Heart left ventricle (tissue), 16 donors: ENCODE results near the gene AAK1. TPM values are rescaled to one million over a fixed set of nuclear protein-coding genes. Genes with fewer than 3 reads are reported as not detected.

Experiments used
- ATAC-seq, 4 donors: fragments of 200-7000 bp; cut with Tn5 transposase; one replicate each; pipeline ENCODE4 v1.9.1; 2020 to 2022; ENCODE audit warnings: moderate library complexity in 4 of 4, mild to moderate bottlenecking in 3 of 4, moderate number of reproducible peaks in 1 of 4
- DNase-seq, 5 donors: peaks; one replicate each; pipeline ENCODE4 v3.0.0-alpha.2; 2020
- H3K27ac ChIP-seq, 12 donors: fragments of 200-600 bp; sonication (generic) in 4 of 12; one replicate each; pipeline versions ENCODE4 v1.5.0 to v1.8.0; 2016 to 2022; ENCODE audit warnings: mild to moderate bottlenecking in 2 of 12
- H3K27me3 ChIP-seq, 9 donors: fragments of 200-600 bp; sonication (generic) in 2 of 9; one replicate each; pipeline versions ENCODE4 v1.5.1 to v1.8.0; 2016 to 2022; ENCODE audit warnings: mild to moderate bottlenecking in 3 of 9
- H3K36me3 ChIP-seq, 9 donors: fragments of 200-600 bp; sonication (generic) in 2 of 9; one replicate each; pipeline versions ENCODE4 v1.5.0 to v1.8.0; 2018 to 2022; ENCODE audit warnings: mild to moderate bottlenecking in 2 of 9
- H3K4me1 ChIP-seq, 12 donors: fragments of 200-600 bp; sonication (generic) in 4 of 12; one replicate each; pipeline versions ENCODE4 v1.5.0 to v1.8.0; 2016 to 2022; ENCODE audit warnings: mild to moderate bottlenecking in 3 of 12
- H3K4me3 ChIP-seq, 12 donors: fragments of 200-600 bp; sonication (generic) in 4 of 12; one replicate each; pipeline versions ENCODE4 v1.5.0 to v1.8.0; 2017 to 2022; ENCODE audit warnings: mild to moderate bottlenecking in 9 of 12, moderate library complexity in 4 of 12
- H3K9me3 ChIP-seq, 12 donors: fragments of 200-600 bp; sonication (generic) in 4 of 12; one replicate each; pipeline versions ENCODE4 v1.5.0 to v1.8.0; 2016 to 2022; ENCODE audit warnings: mild to moderate bottlenecking in 1 of 12
- POLR2A ChIP-seq, 2 donors: fragments of 450-650 bp; IDR thresholded peaks; one replicate each; pipeline ENCODE4 v1.6.1; 2017; ENCODE audit warnings: antibody characterized with exemption in 2 of 2, mild to moderate bottlenecking in 2 of 2, moderate library complexity in 2 of 2
- whole genome bisulfite sequencing, 4 donors: extraction: QIAGEN DNeasy Blood & Tissue Kit in 2 of 4; methylation state at CpG; one replicate each; pipeline versions ENCODE4 v1.1.5 to v1.1.7; 2013 to 2018; 5-methylcytosine and 5-hydroxymethylcytosine counted together
- intact Hi-C, 10 donors: fragments of 100-400 bp; cut with DNase I; formaldehyde crosslinking; loops; one replicate each; pipeline versions ENCODE4 v1.11.1 to v1.14.2; 2022
- polyA plus RNA-seq, 2 donors: library from polyadenylated mRNA; stranded (reverse); fragments of 200-250 nt; gene quantifications; one replicate each; pipeline ENCODE4 v1.2.3, GENCODE V29; 2013
- total RNA-seq, 9 donors: library from RNA; depleted of rRNA in 2 of 9; stranded (reverse); fragments of >200 nt in 2 of 9; fragmentation: NEBNext Ultra II Directional in 3 of 9; extraction: Animal tissue kit (Norgen Biotek cat#: 25700) in 3 of 9; gene quantifications; one replicate each; pipeline versions ENCODE4 v1.1.0 to v1.2.4, GENCODE V29; 2016 to 2023
- TF ChIP-seq, protein P1 (sequence below), 12 donors: fragments of 200-600 bp; sonication (generic) in 4 of 12; IDR thresholded peaks; one replicate each; pipeline versions ENCODE4 v1.5.0 to v1.8.0; 2018 to 2022; ENCODE audit warnings: antibody characterized with exemption in 12 of 12, mild to moderate bottlenecking in 5 of 12
- donor health status: ischemic (EF 13 %, LVEDD 7.1; RV severe dilation, severe dysfunction).
- donor health status: healthy with polysubstance abuse.
- donor health status: DM: no; HTN: yes; CAD: no.
- donor health status: DM: no; HTN: no; CAD: no.
- donor health status: ischemic (EF 25% LVEDD 6.9; RV normal size, moderate dysfunction).
- donor health status: ischemic (EF 25% LVEDD 5.7; RV mildly dilated, moderate dysfunction).
- donor health status: healthy.
- donor health status: DM: yes; HTN: yes; CAD: no.
- donor health status: ischemic (EF 35%, LVEDD 5.7; RV mildly dilated, moderate dysfunction).
- donor health status: nonischemic (EF 11% LVEDD 7.7; RV severe dilation, severe dysfunction).
- donor health status: DM: yes; HTN: yes; CAD: no.
- donor health status: PGD.
- donor health status: ischemic (EF 29% LVEDD 5.4; RV normal size, mild dysfunction).
- donor health status: nonischemic (EF 23%, LVEDD 6.1; RV moderate dilation, normal function).

Gene AAK1
- total and polyA plus RNA-seq, 11 donors: 34.4 to 167 (median 122) TPM

DNA sequence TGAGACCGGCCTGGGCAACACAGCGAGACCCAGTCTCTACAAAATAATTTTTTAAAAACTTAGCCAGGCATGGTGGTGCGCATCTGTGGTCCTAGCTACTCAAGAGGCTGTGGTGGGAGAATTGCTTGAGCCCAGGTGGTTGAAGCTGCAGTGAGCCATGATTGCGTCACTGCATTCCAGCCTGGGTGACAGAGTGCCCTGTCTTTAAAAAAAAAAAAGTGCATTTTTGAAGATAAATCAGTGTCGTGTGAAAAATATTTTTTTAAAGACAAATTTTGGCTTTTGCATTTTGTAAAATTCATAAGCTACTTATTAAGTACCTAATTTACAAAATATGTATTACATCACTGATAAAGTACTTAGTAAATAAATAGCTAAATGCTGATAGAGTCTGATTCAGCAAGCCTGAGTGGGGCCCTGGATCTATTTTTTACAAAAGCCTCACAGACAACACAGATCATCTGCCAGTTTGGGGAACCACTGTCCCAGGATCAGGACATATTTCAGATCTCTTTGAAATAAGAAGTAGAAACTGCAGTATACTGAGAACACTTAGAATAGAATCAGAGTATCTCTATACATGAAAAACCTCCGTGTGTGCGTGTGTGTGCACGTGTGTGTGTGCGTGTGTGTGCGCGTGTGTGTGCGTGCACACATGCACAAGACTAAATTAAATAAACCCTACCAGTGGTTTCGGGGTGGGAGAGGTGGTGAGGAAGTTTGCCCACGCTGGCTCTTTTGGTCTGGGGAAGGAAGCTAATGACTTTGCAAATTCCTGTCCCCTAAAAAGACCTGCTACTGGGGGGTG, 61.6 kb downstream of the AAK1 start:
- intact Hi-C loops: loop anchor here in 1 of 10 donors (5.0 kb wide), 1 partner anchor 60 kb away; the partner anchor contains the start of gene AAK1
- no peak for TF ChIP-seq POLR2A (IDR thresholded peaks at IDR 0.05)
- TF ChIP-seq, protein P1, sequence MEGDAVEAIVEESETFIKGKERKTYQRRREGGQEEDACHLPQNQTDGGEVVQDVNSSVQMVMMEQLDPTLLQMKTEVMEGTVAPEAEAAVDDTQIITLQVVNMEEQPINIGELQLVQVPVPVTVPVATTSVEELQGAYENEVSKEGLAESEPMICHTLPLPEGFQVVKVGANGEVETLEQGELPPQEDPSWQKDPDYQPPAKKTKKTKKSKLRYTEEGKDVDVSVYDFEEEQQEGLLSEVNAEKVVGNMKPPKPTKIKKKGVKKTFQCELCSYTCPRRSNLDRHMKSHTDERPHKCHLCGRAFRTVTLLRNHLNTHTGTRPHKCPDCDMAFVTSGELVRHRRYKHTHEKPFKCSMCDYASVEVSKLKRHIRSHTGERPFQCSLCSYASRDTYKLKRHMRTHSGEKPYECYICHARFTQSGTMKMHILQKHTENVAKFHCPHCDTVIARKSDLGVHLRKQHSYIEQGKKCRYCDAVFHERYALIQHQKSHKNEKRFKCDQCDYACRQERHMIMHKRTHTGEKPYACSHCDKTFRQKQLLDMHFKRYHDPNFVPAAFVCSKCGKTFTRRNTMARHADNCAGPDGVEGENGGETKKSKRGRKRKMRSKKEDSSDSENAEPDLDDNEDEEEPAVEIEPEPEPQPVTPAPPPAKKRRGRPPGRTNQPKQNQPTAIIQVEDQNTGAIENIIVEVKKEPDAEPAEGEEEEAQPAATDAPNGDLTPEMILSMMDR (IDR thresholded peaks at IDR 0.05): no peak
- Histone ChIP-seq H3K9me3 (no peaks in the 10 kb centered on the region), H3K4me3 (peak overlapping the region in 10 of 12 donors; percentile 9 to 46 (median 39)), H3K4me1 (peaks cover 5 to 96% (median 64%) of the 10 kb centered on the region in 12 donors), H3K36me3 (no peaks in the 10 kb centered on the region), H3K27me3 (no peaks in the 10 kb centered on the region), H3K27ac (peak overlapping the region; percentile 38 to 84 (median 74))
- DNase-seq: peak in 2 of 5 donors; percentile 20 to 43
- ATAC-seq: peak in 2 of 4 donors; percentile 13 to 15
- 41 to 58% (median 49%) methylated on average over 14 of the region's 14 CpGs for WGBS, 4 donors

DNA sequence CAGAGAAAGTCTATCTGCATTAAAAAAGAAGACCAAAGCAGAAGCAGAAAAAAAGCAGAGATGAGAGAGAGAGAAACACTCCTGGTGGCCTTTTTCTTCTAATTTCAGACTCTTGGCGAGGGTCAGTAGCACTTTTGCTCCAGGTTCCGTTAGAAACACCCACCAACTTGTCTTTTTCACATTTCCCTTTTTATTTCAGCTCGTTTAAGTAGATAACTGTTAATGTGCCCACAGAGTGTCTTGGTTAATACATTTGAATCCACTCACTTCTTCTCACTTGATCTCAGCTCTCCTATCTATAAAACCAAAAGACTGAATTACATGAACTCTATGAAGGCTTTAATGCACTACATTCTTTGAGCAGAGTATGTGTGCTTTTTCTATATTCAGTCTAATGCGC, 63.1 kb downstream of the AAK1 start:
- no peak for ATAC-seq
- intact Hi-C loops: loop anchor here in 1 of 10 donors (5.0 kb wide), 1 partner anchor 62 kb away; the partner anchor contains the start of gene AAK1
- DNase-seq: no peak
- Histone ChIP-seq H3K9me3 (no peaks in the 10 kb centered on the region), H3K27me3 (no peaks in the 10 kb centered on the region), H3K36me3 (no peaks in the 10 kb centered on the region), H3K4me3 (no peak overlapping the region), H3K27ac (peak overlapping the region in 6 of 12 donors; percentile 2 to 84 (median 78)), H3K4me1 (peaks cover 5 to 97% (median 68%) of the 10 kb centered on the region in 12 donors)
- no peak for TF ChIP-seq POLR2A (IDR thresholded peaks at IDR 0.05)
- TF ChIP-seq, protein P1 (IDR thresholded peaks at IDR 0.05): no peak
- 77 to 81% (median 80%) methylated on average over 4 of the region's 4 CpGs for WGBS, 4 donors

DNA sequence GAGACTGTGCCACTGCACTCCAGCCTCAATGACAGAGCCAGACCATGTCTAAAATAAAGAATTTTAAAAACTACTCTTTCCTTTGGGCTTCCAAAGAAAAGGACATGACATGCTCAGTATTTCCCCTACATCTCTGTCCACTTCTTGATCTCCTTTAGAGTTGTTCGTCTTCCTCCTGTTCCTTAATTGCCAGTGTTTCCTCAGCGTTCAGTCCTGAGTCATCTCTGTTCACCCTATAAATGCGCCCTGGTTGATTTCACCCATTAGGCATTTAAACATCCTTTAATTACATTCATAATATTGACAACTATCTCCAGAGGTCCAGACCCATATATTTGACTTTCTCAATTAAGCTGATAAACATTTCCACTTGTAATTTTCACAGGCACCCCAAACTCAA, 64.0 kb downstream of the AAK1 start:
- TF ChIP-seq POLR2A (IDR thresholded peaks at IDR 0.05): no peak
- TF ChIP-seq, protein P1 (IDR thresholded peaks at IDR 0.05): no peak
- DNase-seq (no peak), ATAC-seq (no peak)
- no peak overlapping the region for H3K4me3 ChIP-seq
- H3K9me3 ChIP-seq: no peaks in the 10 kb centered on the region
- no peaks in the 10 kb centered on the region for H3K27me3 ChIP-seq
- H3K27ac ChIP-seq: peak overlapping the region in 4 of 12 donors; percentile 7 to 78 (median 16)
- intact Hi-C loops: loop anchor here in 1 of 10 donors (10.0 kb wide), 1 partner anchor 45 kb away; no protein-coding TSS in a partner anchor
- H3K4me1 ChIP-seq: peaks cover 5 to 95% (median 67%) of the 10 kb centered on the region in 12 donors
- 86 to 89% (median 89%) methylated on average over 3 of the region's 3 CpGs for WGBS, 4 donors
- no peaks in the 10 kb centered on the region for H3K36me3 ChIP-seq

DNA sequence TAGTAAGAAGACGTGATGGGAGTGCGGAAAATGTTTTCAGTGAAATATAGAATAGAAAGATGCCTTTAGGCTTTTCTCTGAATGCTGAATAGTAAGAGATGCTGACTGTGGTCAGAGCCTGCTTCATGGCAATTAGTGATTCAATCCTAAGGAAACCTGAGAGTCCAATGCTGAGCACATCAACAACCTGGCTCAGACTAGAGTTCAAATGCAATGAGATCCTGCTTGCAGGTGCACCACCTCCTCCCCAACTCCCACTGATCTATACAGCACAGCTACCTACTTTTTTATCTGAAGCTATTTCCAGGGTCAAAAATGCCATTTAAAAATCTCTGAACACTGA, 65.4 kb downstream of the AAK1 start:
- no peak for ATAC-seq
- Histone ChIP-seq H3K4me3 (no peak overlapping the region), H3K27ac (peak overlapping the region in 10 of 12 donors; percentile 2 to 64 (median 56)), H3K9me3 (no peaks in the 10 kb centered on the region), H3K4me1 (peaks cover 0 to 88% (median 55%) of the 10 kb centered on the region in 12 donors), H3K27me3 (no peaks in the 10 kb centered on the region), H3K36me3 (no peaks in the 10 kb centered on the region)
- WGBS, 4 donors: 81 to 91% (median 91%) methylated on average over 2 of the region's 2 CpGs
- no peak for DNase-seq
- TF ChIP-seq POLR2A (IDR thresholded peaks at IDR 0.05): no peak
- TF ChIP-seq, protein P1 (IDR thresholded peaks at IDR 0.05): no peak
- intact Hi-C loops: loop anchor here in 1 of 10 donors (10.0 kb wide), 1 partner anchor 47 kb away; no protein-coding TSS in a partner anchor
